Fibroblast of skin of left quadriceps (primary cell): ENCODE results near the gene TNS3.

Source experiments
- DNase-seq, 2 experiments: peaks; one replicate each; pipeline ENCODE4 v3.0.0-alpha.2; 2013; ENCODE audit warnings: low read depth in 2 of 2

TNS3 gene

DNA sequence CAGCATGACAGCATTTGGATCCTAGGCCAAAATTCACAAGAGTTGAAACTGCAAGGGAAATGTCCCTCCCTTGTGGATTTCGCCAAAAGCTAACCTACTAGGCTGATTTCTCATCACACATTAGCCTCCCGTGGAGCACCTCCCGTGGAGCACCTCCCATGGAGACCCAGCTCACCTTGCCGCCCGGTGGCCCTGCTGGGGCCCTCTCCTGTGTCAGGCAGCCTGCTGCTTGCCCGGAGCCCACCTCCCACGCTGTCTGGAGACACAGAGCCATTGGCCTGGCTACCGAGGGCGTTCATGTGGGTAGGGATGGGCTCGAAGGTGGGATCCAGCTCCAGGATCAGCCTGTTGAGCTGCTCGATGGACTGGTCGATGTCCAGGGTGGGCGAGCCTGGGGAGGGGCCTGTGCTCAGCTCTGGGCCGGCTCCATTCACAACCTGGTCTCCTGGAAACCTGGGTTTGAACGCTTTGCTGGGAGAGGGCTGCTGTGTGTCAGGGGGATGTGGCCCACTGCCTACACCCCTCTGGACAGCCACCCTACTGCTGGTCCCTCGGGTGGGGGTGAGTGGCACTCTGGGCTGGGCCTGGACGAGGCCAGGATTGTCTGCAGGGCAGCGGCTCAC is 213.6 kb downstream of the TNS3 start:
- no peak for DNase-seq

DNA sequence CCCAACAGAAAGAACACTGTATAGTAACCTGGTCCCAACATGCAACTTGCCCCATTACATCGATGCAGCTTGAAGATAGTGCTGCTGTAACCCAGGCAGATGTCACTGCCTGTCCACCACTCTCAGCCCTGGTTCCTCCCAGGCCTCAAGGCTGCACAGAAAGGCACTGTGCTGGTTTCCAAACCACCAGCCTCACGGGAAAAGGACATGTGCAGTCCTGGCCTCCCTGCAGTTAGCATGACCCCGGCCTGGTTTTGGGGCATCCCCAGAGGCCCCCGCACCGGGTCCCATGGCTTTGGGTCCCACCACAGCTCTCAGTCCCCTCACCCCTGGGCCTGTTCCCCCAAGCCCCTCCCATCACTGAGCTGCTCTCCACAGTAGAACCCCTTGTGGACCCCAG is 214.5 kb downstream of the TNS3 start:
- no peak for DNase-seq

- DNase-seq, result no peak
Measured at GRCh38 chr7:47366960-47367359, 215.0 kb downstream of the TNS3 start.

- no peak for DNase-seq
Measured at GRCh38 chr7:47366211-47366610, 215.7 kb downstream of the TNS3 start.

DNA sequence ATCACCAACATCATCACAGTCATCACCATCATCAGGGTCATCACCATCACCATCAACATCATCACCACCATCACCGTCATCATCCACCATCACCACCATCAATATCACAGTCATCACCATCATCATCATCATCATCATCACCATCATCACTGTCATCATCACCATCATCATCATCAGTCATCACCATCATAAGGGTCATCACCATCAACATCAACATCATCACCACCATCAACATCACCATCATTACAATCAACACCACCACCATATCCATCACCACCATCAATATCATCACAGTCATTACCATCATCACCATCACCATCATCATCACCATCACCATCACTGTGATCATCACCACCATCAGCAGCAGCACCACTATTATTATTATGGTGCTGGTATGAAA is 218.9 kb downstream of the TNS3 start:
- no peak for DNase-seq

DNA sequence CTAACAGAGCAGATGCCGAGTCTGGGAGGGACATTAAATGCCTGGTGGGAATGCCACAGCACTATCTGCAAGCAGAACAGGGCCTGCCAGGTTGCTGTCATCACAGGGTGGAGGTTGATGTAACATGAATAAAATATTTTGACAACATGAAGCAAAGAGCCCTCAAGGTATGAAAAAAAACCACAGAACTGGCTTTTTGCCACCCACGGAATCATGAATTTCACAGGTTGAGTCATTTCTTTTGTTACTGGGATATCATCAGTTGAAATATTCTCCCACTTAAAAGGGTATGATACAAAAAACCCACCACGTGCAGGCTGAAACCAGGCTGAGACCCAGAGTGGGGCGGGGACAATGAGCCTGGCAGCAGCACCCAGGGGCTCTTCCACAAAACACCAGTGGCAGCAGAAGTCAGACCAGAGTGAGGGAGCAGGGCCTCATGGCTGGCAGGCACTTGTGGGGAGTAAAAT is 220.1 kb downstream of the TNS3 start:
- DNase-seq, result peak; percentile 89 to 90

DNA sequence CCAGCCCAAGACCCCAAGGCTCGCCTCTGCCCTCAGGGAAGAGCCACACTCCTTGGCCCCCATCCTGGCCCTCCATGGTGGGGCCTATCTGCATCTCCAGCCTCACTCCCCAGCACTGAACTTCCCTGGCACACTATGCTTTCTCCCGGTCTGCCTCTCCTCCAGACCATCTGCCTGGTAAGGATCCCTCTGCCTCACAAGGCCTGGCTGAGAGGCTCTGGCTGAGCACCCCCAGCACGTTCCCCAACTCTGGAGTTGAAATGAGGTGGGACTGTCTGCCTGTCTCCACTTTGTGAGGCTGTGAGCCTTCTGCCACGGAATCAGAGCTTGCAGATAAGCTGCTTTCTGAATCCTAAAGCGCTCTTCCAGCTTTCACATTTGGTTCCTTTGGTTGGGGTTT is 220.7 kb downstream of the TNS3 start:
- DNase-seq, result no peak

DNA sequence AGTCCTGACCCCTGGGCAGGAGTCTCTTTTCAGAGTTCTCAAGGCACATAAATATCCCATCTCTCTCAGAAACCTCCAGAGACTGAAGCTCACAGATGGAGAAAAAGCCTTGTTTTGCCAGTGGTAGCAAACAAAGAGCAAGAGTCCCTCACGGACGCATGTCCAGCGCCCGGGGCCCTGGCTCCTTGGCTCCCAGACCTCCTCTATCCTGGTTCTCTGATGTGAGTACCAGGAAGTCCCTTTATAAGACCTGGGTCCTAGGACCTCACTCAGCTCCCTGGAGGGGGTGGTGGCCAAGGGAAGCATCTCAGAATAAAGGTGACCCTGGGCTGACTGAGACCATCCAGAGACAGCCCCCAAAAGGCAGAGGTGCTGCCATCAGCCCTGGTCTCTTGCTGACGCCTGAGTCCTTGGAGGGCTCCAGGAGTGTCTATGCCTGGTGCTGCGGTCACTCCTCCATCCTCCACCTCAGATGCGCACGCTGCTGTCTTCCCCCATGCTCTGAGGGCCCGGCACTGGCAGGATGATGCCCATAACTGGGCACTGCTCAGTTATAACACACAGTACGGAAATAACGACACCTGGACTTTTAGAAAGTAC is 221.5 kb downstream of the TNS3 start:
- no peak for DNase-seq

GRCh38 chr7:47358944-47359588 is 222.8 kb downstream of the TNS3 start:
- DNase-seq, result no peak

DNA sequence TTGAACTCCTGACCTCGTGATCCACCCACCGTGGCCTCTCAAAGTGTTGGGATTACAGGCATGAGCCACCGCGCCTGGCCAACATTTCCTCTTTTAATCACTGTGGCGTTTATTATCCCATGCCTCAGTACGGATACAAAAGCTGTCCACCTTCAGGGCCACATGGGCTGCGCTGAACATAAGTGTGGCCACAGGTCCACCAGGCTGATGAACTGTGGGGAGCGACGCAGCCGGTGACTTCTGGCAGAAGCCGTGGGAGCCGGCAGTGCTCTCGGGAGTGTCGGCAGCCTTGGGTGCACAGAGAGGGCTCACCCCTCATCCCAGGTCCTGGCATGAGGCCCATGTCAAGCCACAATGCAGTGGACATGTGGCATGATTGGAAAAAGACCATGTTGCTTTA is 223.6 kb downstream of the TNS3 start:
- no peak for DNase-seq

- DNase-seq, result no peak
Measured at GRCh38 chr7:47357863-47358262, 224.0 kb downstream of the TNS3 start.

- DNase-seq, result no peak
Measured at GRCh38 chr7:47357361-47357760, 224.6 kb downstream of the TNS3 start.

DNA sequence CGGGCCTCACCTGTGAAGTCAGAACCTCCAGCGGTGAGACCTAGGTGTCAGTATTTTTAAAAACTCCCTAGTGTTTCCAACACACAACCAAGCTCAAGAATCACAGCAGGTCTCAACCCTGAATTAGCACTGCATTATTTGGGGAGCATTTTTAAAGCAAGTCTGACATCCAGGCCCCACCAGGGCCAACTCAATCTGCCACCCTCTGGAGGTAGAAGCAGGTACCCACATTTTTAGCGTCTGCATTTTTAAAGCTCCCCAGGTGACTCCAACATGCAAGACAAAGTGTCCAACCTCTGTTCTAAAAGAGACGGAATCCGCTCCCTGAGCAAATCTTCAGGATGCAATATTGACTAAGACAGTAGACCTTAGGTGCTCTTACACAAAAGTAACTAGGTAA is 225.7 kb downstream of the TNS3 start:
- DNase-seq, result no peak

DNA sequence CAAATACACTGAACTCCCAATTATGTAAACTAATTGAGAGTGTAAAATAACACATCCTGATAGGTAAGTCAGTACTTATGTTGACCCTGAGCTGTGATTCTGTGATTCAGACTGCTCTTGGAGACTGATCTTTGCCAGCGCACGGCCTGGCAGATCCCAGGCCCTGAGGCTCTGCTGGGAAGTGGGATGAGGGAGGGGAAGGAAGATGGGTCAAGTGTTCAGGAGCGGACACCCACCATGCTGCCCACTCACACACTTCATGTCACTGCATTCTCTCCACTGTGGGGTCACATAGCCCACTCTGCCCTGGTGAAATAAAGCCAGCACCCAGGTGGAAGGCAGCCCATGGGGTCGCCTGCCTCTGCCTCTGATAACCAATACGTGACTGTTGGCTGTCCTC is 226.2 kb downstream of the TNS3 start:
- DNase-seq, result no peak

DNA sequence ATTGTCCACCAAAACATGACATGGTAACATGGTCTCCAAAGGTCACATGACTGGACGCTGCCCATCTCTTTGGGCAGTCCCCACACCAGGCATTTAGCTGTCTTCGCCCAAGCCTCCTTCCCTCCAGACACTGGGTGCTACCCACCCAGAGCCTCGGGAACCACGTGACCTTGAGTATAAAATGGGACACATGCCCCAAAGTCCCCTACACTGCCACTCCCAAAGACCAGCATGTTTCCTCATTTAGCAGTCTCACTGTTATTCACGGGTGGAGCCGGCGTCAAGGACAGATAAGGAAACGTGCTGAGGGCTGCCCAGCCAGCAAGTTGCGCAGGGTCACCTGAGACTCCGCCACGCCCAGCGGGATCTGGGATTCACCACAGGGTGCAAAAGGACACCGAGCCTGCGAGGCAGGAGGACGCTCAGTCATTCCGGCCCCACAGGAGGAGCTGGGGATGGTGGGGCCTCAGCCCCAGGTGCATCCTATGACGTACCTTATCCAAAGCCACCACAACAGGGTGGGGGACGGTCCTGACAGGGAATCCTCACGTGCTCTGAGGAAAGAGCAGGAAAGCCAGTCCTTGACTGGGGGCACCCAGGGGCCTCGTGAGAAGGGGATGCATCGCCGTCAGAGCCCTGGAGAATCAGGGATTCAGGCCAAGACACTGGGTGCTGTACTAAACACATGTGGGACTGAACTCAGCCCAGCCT is 226.9 kb downstream of the TNS3 start:
- no peak for DNase-seq

GRCh38 chr7:47354071-47354470 is 227.8 kb downstream of the TNS3 start:
- DNase-seq, result no peak

DNA sequence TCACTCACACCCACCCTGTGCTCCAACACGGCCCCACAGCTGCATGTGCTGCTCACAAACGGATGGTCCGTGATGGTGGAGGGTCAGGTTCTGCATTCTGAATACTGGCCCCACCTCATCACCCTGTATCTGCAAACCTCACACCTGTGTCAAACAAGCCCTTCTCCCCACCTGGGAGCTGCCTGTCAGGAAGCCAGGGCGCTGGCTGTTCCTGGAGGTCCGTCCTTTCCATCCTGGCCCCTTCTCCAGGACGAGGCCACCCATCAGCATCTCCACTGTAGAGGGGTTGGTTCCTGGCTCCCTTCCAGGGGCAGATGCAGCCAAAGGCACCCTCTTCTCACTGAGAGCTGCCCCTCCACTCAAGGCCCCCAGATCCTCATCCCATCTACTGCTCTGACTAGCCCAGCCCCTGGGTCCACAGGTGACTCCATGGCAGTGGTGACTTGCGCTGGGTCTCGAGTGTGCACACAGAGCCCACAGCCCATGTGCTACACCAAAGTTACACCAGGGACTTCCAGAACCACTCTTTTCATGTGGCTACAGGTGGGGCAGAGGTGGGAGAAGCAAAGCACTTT is 229.4 kb downstream of the TNS3 start:
- no peak for DNase-seq

DNA sequence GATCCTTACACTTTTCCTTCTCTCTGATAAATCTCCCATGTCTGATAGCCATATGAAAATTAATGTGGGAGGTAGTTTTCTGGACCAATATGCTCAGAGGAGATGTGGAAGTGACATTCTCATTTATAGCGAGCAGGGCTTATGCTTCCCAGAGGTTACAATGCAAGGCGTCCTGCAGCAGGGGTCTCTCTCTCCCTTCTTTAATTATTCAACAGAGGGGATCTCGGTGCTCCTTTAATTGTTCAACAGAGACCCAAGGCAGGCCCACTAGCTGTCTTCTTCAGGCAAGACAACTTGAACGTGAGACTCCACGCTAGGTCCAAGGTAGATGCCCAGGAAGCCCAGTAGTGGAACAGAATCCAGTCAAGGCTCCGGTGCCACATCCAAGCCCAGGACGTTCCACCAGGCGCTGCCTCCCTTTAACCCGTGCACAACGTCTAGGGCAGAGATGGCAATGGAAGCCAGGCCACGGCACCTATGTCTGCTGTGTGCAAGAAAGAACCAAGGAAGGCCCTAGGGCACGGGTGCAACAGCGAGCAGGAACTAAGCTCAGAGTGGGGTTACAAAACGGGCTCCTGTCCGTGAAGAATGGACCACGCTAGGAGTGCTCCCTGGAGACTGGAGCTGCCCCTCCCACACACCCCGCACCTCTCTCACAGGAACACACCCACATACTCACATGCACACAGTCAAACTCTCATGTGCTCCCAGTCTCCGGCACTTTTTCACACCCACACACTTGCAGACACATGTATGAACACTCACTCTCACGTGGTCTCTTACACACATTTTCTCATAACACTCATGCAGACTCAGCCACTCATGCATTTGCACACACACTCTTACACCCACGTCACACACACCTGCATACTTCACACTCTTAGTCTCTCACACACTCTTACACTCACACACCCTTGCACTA is 230.4 kb downstream of the TNS3 start:
- no peak for DNase-seq

- no peak for DNase-seq
Measured at GRCh38 chr7:47350425-47350824, 231.5 kb downstream of the TNS3 start.

- DNase-seq, result no peak
Measured at GRCh38 chr7:47349401-47349800, 232.5 kb downstream of the TNS3 start.

DNA sequence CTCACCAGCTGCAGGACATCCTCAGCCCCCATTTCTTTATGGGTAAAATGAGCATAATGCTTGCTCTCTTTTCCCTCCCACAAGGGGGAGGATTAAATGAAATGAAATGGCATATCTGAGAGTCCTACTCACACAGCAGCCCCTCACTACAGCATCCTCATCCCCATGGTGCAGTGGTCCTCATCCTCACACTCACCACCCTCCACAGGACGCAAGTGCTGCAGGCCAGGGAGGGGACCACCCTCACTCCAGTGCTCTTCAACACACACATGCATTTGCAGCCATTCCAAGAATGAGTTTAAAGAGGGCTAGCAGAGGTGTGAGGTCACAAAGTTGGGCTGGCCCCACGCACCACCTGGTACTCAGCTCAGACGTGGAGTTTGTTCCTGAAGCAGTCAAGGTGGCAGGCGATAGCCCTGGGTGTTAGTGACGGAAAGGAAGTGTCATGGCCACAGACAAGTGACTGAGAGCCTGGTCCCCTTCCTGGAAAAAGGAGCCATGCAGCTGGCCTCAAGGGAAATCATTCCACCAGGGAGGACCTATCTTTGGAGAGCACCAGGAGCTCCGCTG is 234.0 kb downstream of the TNS3 start:
- no peak for DNase-seq
